Suprapubic skin (tissue), 4 donors: ENCODE results near the gene LMBR1.

Experiments used
- CTCF ChIP-seq, 2 donors: fragments of 200-600 bp in 1 of 2; fragments of 450-650 bp in 1 of 2; sonication (generic) in 1 of 2; IDR thresholded peaks; one replicate each; pipeline ENCODE4 v1.5.1; 2016 to 2019; ENCODE audit warnings: antibody characterized with exemption in 2 of 2, mild to moderate bottlenecking in 1 of 2, moderate library complexity in 1 of 2
- EP300 ChIP-seq: sonication (generic); formaldehyde crosslinking; IDR thresholded peaks from one replicate; pipeline ENCODE4 v1.6.1; 2017; ENCODE audit warnings: antibody characterized with exemption
- POLR2AphosphoS5 ChIP-seq, 3 donors: sonication (generic); formaldehyde crosslinking; IDR thresholded peaks; one replicate each; pipeline ENCODE4 v1.6.1; 2017; ENCODE audit warnings: antibody characterized with exemption in 3 of 3

DNA sequence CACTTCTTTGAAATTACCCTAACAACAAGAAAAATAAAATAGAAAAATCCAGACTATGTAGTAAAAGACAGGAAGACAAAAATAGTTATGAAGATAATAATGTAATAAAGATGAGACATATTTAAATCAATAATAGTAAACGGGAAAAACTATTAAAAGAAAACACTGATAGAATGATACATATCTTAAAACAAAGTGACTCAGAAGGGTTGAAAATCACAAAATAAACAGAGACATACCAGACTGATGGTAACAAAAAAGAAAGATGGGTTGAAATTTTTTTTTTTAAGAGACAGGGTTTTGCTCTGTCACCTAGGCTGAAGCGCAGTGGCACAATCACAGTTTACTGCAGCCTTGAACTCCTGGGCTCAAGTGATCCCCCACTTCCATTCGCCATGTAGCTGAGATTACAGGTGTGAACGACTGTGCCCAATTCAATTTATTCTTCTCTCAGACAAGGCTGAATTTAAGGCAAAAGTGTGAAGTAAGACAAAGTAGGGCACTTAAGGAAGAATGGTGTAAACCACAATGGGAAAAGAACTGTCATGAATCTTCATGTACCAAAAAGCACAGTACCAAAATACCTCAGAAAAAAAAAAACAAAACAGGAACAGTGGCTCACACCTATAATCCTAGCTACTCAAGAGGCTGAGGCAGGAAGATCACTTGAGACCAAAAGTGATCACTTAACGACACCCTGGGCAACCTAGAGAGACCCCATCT is 47.4 kb downstream of the LMBR1 start:
- TF ChIP-seq CTCF (IDR thresholded peaks at IDR 0.05) (no peak), EP300 (no peak), POLR2AphosphoS5 (IDR thresholded peaks at IDR 0.05) (no peak)
